SK-N-SH (cell line): Measurements from ENCODE around the gene RIPOR2. TPM values are rescaled to one million over a fixed set of nuclear protein-coding genes. Genes with fewer than 3 reads are reported as not detected.

Source experiments
- CTCF ChIA-PET: fragments of 300-600, 350-600 bp; formaldehyde crosslinking; extraction: SDS; loops from one replicate; lab custom pipeline; 2021; lab: Yijun Ruan, JAX
- POLR2A ChIA-PET: fragments of 350-600 bp; sonication (Branson Sonifier 250); formaldehyde crosslinking; extraction: SDS; loops from one replicate; lab custom pipeline; 2020; ENCODE audit warnings: antibody characterized with exemption, inconsistent platforms; lab: Yijun Ruan, JAX
- DNase-seq: peaks from one replicate; pipeline ENCODE4 v3.0.0; 2012
- H2AFZ ChIP-seq: fragments of 200-600 bp; sonication (generic); 2 replicates; pipeline ENCODE4 v1.8.1; 2016; ENCODE audit warnings: antibody characterized with exemption, mild to moderate bottlenecking, low read depth
- H3F3A ChIP-seq: fragments of 200-600 bp; sonication (generic); replicated peaks from 2 replicates; pipeline ENCODE3; 2016; ENCODE audit warnings: antibody characterized with exemption, mild to moderate bottlenecking; ENCODE audit not compliant: insufficient read depth
- H3K27ac ChIP-seq, 2 experiments: fragments of 200-500 bp in 1 of 2; fragments of 200-600 bp in 1 of 2; sonication (Bioruptor generic) in 1 of 2; sonication (generic), shearing (Covaris generic) in 1 of 2; 2 replicates each; pipeline versions ENCODE4 v1.5.1 to v1.6.1; 2014 to 2016; ENCODE audit warnings: low read depth in 2 of 2, inconsistent platforms in 1 of 2, low read length in 1 of 2, mild to moderate bottlenecking in 1 of 2, mixed read lengths in 1 of 2
- H3K27me3 ChIP-seq: fragments of 200-600 bp; sonication (generic), shearing (Covaris generic); 2 replicates; pipeline ENCODE4 v1.6.1; 2016; ENCODE audit warnings: mixed run types; ENCODE audit not compliant: insufficient read depth
- H3K36me3 ChIP-seq, 2 experiments: fragments of 200-500 bp in 1 of 2; fragments of 200-600 bp in 1 of 2; sonication (Bioruptor generic) in 1 of 2; sonication (generic) in 1 of 2; replicated peaks in 1 of 2; 2 replicates each; pipeline versions ENCODE3 to v1.5.1; 2014 to 2016; ENCODE audit warnings: low read length in 1 of 2, mild to moderate bottlenecking in 1 of 2; ENCODE audit not compliant: insufficient read depth in 2 of 2, control insufficient read depth in 1 of 2
- H3K4me1 ChIP-seq, 2 experiments: fragments of 200-500 bp in 1 of 2; fragments of 200-600 bp in 1 of 2; sonication (Bioruptor generic) in 1 of 2; sonication (generic), shearing (Covaris generic) in 1 of 2; 2 replicates each; pipeline versions ENCODE4 v1.5.1 to v1.6.1; 2014 to 2016; ENCODE audit warnings: low read depth in 1 of 2, low read length in 1 of 2, mixed run types in 1 of 2; ENCODE audit not compliant: insufficient read depth in 2 of 2, control insufficient read depth in 1 of 2
- H3K4me2 ChIP-seq: fragments of 200-600 bp; sonication (generic), shearing (Covaris generic); 2 replicates; pipeline ENCODE4 v1.6.1; 2017; ENCODE audit warnings: mixed run types
- H3K4me3 ChIP-seq, 2 experiments: fragments of 200-500 bp in 1 of 2; fragments of 200-600 bp in 1 of 2; sonication (Bioruptor generic) in 1 of 2; sonication (generic), shearing (Covaris generic) in 1 of 2; 2 replicates each; pipeline versions ENCODE4 v1.5.1 to v1.8.1; 2014 to 2016; ENCODE audit warnings: low read depth in 2 of 2, inconsistent platforms in 1 of 2, low read length in 1 of 2, mild to moderate bottlenecking in 1 of 2, mixed read lengths in 1 of 2, moderate library complexity in 1 of 2
- H3K79me2 ChIP-seq: fragments of 200-600 bp; sonication (generic); 2 replicates; pipeline ENCODE4 v1.8.1; 2017; ENCODE audit warnings: mild to moderate bottlenecking; ENCODE audit not compliant: insufficient read depth
- H3K9ac ChIP-seq: fragments of 200-600 bp; sonication (generic); 2 replicates; pipeline ENCODE4 v1.6.1; 2017; ENCODE audit warnings: mixed run types
- H3K9me2 ChIP-seq: fragments of 200-600 bp; sonication (generic); 2 replicates; pipeline ENCODE4 v1.6.1; 2017; ENCODE audit warnings: mixed run types
- H3K9me3 ChIP-seq: fragments of 200-600 bp; sonication (generic); 2 replicates; pipeline ENCODE4 v1.6.1; 2017; ENCODE audit warnings: mixed run types, mild to moderate bottlenecking, moderate library complexity
- H4K20me1 ChIP-seq: fragments of 200-600 bp; sonication (generic); 2 replicates; pipeline ENCODE4 v1.6.1; 2017; ENCODE audit warnings: mild to moderate bottlenecking, mixed run types; ENCODE audit not compliant: insufficient read depth
- CTCF ChIP-seq: fragments of 200-600 bp; sonication (generic); IDR thresholded peaks from 2 replicates; pipeline ENCODE4 v1.6.1; 2017; ENCODE audit warnings: antibody characterized with exemption, mild to moderate bottlenecking, moderate library complexity
- ELF1 ChIP-seq: IDR thresholded peaks from 2 replicates; pipeline ENCODE4 v1.4.0; 2012
- EZH2phosphoT487 ChIP-seq: fragments of 200-600 bp; sonication (generic); IDR thresholded peaks from 2 replicates; pipeline ENCODE4 v1.6.1; 2017; ENCODE audit warnings: low read depth, mixed run types, mild to moderate bottlenecking, antibody characterized with exemption, moderate library complexity, borderline replicate concordance
- FOXM1 ChIP-seq: IDR thresholded peaks from 2 replicates; pipeline ENCODE4 v1.4.0; 2012; ENCODE audit warnings: low read depth, mild to moderate bottlenecking
- GABPA ChIP-seq: IDR thresholded peaks from 2 replicates; pipeline ENCODE4 v1.4.0; 2012; ENCODE audit warnings: low read depth, mild to moderate bottlenecking
- JUND ChIP-seq: IDR thresholded peaks from 2 replicates; pipeline ENCODE4 v1.4.0; 2012
- MAX ChIP-seq: IDR thresholded peaks from 2 replicates; pipeline ENCODE4 v1.4.0; 2012; ENCODE audit warnings: low read depth
- MEF2A ChIP-seq: IDR thresholded peaks from 2 replicates; pipeline ENCODE4 v1.4.0; 2012; ENCODE audit warnings: low read depth, borderline replicate concordance
- NFIC ChIP-seq: IDR thresholded peaks from 2 replicates; pipeline ENCODE4 v1.4.0; 2012; ENCODE audit warnings: borderline replicate concordance
- NRF1 ChIP-seq: IDR thresholded peaks from 2 replicates; pipeline ENCODE4 v1.6.1; 2012; ENCODE audit warnings: low read depth, mild to moderate bottlenecking, low read length
- RCOR1 ChIP-seq: fragments of 150-350 bp; IDR thresholded peaks from 2 replicates; pipeline ENCODE4 v1.6.1; 2017; ENCODE audit warnings: antibody characterized with exemption, low read length
- RFX5 ChIP-seq: IDR thresholded peaks from 2 replicates; pipeline ENCODE4 v1.6.1; 2012; ENCODE audit warnings: mild to moderate bottlenecking, improper control_type of control experiment, low read length
- RXRA ChIP-seq: IDR thresholded peaks from 2 replicates; pipeline ENCODE4 v1.4.0; 2012; ENCODE audit warnings: low read depth, mild to moderate bottlenecking, borderline replicate concordance
- SIN3A ChIP-seq: IDR thresholded peaks from 2 replicates; pipeline ENCODE4 v1.6.1; 2012; ENCODE audit warnings: low read depth, mild to moderate bottlenecking, low read length, moderate library complexity, borderline replicate concordance
- TAF1 ChIP-seq: IDR thresholded peaks from 2 replicates; pipeline ENCODE4 v1.6.1; 2012; ENCODE audit warnings: low read depth, mild to moderate bottlenecking, low read length, moderate library complexity, borderline replicate concordance
- TCF12 ChIP-seq: IDR thresholded peaks from 2 replicates; pipeline ENCODE4 v1.4.0; 2012
- ZBTB33 ChIP-seq: IDR thresholded peaks from 2 replicates; pipeline ENCODE4 v1.4.0; 2012; ENCODE audit warnings: low read depth, borderline replicate concordance
- whole genome bisulfite sequencing: methylation state at CpG from one replicate; pipeline ENCODE4 v1.1.6; 2017; ENCODE audit warnings: low lambda C conversion rate; 5-methylcytosine and 5-hydroxymethylcytosine counted together
- polyA plus RNA-seq, 3 experiments: library from polyadenylated mRNA; depleted of rRNA; stranded (reverse); fragments of >200 nt; gene quantifications; 2 replicates each; pipeline ENCODE4 v1.2.3, GENCODE V29; 2012

RIPOR2 gene
- polyA plus RNA-seq, 1 of the 3 experiments (the other 2 are of a cell fraction): 0.05 TPM

- H3K9me3 ChIP-seq: no peaks in the 10 kb centered on the region
- H3K4me3 ChIP-seq: no peak overlapping the region
- WGBS: 100% methylated on average over 2 of the region's 2 CpGs
- ChIA-PET POLR2A (no interaction called here), CTCF (no interaction called here)
- no peaks in the 10 kb centered on the region for H3K27me3 ChIP-seq
- H3K9ac ChIP-seq: no peak overlapping the region
- H3K9me2 ChIP-seq: no peaks in the 10 kb centered on the region
- no peak for TF ChIP-seq CTCF
- TF ChIP-seq ELF1: no peak
- TF ChIP-seq EZH2phosphoT487: no peak
- TF ChIP-seq TCF12: no peak
- TF ChIP-seq FOXM1: no peak
- TF ChIP-seq MAX: no peak
- no peak for TF ChIP-seq RFX5
- no peak for TF ChIP-seq MEF2A
- no peak for TF ChIP-seq NRF1
- no peak for TF ChIP-seq ZBTB33
- no peak for TF ChIP-seq RCOR1
- TF ChIP-seq RXRA: no peak
- TF ChIP-seq TAF1: no peak
- no peak for TF ChIP-seq JUND
- TF ChIP-seq SIN3A: no peak
- no peak for TF ChIP-seq NFIC
- no peak for TF ChIP-seq GABPA
- peaks cover 0 to 29% of the 10 kb centered on the region in 2 experiments; a peak in 2 of 4 replicates for H3K4me1 ChIP-seq
- no peak for DNase-seq
- no peak overlapping the region for H3K4me2 ChIP-seq
- no peaks in the 10 kb centered on the region for H3K36me3 ChIP-seq
- no peak overlapping the region for H2AFZ ChIP-seq
- H4K20me1 ChIP-seq: no peaks in the 10 kb centered on the region
- no peak overlapping the region for H3K27ac ChIP-seq
- peaks cover 10% of the 10 kb centered on the region for H3F3A ChIP-seq
- H3K79me2 ChIP-seq: no peaks in the 10 kb centered on the region
These were observed 49.6 kb upstream of the RIPOR2 start for GRCh38 chr6:24985323-24985722.
